HCEC 1CT (cell line): ENCODE results near the gene RASAL2.
"Not testable (repeated sequence)": the region's sequence is repeated elsewhere in the genome, so short reads cannot be mapped to it uniquely, and the experiment has no call there.

Experiments used
- DNase-seq: peaks from one replicate; pipeline ENCODE4 v3.0.0-alpha.2; 2017

The RASAL2 gene

GRCh38 chr1:178241837-178242236 is 147.9 kb downstream of the RASAL2 start:
- DNase-seq = peak; percentile 36

- no peak for DNase-seq
Observed at GRCh38 chr1:178243119-178243518, 149.2 kb downstream of the RASAL2 start.

DNA sequence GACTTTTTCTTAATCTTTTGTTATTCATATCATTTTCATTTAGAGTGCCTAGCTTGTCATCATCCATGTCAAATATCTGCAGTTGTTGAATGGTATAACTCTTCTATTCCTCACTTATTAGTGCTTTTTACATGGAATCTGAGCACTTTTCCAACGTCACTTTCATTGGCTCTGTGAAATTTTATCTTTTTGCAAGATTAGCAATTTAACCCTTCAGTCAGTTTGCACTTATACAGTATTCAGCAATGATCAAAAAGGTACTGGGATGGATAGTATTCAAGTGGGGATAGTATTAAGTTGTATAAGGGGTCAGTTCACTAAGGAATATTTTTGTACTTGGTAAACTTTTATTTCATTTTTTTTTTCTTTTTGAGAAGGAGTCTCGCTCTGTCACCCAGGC is 150.0 kb downstream of the RASAL2 start:
- no peak for DNase-seq

- not testable (repeated sequence) for DNase-seq
Observed at GRCh38 chr1:178248284-178248683, 154.4 kb downstream of the RASAL2 start.

- DNase-seq = not testable (repeated sequence)
Observed at GRCh38 chr1:178253581-178253980, 159.7 kb downstream of the RASAL2 start.

DNA sequence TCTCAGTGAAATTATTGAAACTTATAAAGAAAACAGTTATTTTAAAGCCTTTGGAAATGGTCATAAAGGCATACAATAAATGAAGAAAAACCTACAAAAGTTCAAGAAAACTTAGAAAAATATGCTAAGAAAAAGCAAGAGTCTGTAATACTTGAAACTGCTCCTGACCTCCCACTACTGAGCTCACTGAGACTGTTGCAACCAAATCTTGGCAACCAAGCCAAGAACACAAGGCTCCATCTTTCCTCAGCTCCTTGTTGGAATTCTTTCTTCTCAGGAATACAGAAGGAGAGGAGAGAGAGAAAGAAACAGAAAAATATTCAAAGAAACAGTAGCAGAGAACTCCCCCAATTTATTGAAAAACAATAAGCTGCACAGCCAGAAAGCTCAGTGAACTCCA is 160.5 kb downstream of the RASAL2 start:
- DNase-seq = no peak

- DNase-seq = no peak
Observed at GRCh38 chr1:178258536-178258935, 164.6 kb downstream of the RASAL2 start.

DNA sequence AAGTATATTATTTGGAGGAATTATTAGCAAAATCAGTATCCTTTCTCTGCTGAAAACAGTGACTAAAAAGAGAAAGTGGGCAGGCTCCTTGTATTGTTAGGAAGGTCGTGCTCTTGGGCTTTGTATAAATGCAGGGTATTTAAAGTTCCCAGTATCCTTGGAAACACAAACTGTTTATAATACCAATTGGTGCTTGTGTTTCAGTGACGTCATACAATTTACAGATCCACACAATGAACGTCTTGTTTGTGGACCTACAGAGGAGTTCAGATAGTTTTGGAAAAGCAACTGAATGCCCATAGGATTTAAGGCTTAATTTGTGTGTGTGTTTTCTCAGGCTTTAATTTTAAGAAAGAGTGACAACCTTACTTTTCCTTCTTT is 168.2 kb downstream of the RASAL2 start:
- DNase-seq = peak; percentile 81

DNA sequence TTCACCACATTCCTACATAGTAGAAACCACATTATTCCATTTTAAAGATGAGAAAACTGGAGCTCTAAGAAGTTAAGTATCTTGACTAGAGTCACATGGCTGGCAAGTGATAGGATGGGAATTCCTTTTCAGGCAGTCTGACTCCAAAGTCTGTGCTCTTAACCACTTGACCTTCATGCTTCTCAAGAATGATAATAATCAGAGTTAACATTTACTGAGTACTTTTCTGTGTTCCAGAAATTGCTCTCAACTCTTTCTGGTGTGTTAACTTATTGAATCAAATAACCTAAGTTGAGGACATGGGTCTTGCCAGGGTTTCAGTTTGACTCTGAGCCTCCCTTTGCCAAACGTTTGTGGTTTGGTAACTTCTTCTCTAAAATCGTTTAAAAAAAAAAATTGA is 169.4 kb downstream of the RASAL2 start:
- DNase-seq = peak; percentile 20

GRCh38 chr1:178266113-178266512 is 172.2 kb downstream of the RASAL2 start:
- no peak for DNase-seq

GRCh38 chr1:178266619-178267066 is 172.7 kb downstream of the RASAL2 start:
- DNase-seq = no peak

DNA sequence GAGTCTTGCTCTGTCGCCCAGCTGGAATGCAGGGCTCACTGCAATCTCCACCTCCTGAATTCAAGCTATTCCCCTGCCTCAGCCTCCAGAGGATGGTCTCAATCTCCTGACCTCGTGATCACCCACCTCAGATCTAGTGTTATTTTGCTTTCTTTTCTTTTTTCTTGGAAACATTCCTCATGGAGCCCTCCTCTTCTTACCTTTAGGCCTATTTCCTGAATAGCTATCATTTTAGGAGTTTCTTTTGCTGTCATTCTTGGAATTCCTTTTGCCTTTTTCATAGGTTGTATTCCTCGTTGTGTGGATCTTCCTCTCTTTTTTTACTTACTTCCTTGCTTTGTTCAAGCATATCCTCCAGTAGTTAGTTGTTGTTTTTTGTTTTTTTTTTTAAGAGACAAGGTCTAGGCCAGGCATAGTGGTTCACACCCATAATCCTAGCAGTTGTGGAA is 173.8 kb downstream of the RASAL2 start:
- DNase-seq = peak; percentile 65

DNA sequence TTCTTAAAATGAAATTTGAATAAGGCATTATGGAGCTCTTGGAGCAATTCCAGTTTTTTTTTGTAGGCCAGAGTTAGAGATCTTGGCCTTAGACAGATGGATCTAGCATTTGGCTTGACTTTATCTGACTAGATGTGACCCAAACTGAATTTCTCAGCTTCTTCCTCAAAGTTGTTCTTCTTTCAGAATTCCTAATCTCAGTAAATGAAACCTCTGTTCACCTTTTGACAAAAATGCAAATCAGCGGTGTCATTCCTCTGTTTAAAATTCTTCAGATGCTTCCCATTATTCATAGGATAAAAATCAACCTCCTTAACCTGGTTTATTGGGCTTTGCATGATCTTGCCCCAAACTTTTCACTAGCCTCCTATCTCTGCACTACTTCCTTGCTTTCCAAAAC is 177.6 kb downstream of the RASAL2 start:
- DNase-seq = no peak

GRCh38 chr1:178273707-178274410 is 180.0 kb downstream of the RASAL2 start:
- no peak for DNase-seq

DNA sequence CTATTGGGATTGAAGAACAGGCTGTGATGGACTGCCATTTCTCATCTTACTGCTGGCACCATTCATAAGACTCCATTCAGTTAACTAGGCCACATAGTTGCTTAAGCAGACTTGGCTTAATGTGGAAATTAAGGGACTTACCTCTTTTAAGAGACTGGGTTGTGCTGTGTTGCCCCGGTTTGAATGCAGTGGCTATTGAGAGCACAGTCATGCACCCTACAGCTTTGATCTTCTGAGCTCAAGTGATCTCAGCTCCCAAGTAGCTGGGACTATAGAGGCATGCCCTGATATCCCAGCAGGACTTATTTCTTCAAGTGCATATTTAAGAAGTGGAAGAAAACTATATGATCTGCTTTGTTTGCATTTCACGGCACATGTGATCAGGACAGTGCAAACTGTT is 181.1 kb downstream of the RASAL2 start:
- no peak for DNase-seq

DNA sequence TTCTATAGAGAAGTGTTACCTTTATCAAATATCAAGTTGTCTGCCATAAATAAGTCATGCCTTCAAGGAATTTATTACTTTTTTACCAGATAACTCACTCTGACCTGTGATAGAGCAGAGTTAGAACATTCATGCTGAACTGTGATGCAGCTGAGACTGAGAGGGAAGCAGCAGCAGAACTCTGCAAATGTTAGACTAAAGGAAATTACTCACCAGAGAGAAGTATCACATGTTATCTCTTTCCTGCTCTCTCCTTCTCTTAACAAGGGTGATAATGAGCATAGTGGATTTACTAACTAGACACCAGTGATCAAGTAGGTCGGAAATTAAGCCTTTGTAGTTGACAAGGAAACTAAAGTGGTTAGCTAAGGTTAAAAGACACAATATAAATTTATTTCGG is 181.6 kb downstream of the RASAL2 start:
- peak; percentile 55 for DNase-seq

- no peak for DNase-seq
Observed at GRCh38 chr1:178277793-178278530, 184.1 kb downstream of the RASAL2 start.

GRCh38 chr1:178278916-178279686 is 185.2 kb downstream of the RASAL2 start:
- DNase-seq = no peak

GRCh38 chr1:178282949-178283367 is 189.1 kb downstream of the RASAL2 start:
- DNase-seq = peak; percentile 78

DNA sequence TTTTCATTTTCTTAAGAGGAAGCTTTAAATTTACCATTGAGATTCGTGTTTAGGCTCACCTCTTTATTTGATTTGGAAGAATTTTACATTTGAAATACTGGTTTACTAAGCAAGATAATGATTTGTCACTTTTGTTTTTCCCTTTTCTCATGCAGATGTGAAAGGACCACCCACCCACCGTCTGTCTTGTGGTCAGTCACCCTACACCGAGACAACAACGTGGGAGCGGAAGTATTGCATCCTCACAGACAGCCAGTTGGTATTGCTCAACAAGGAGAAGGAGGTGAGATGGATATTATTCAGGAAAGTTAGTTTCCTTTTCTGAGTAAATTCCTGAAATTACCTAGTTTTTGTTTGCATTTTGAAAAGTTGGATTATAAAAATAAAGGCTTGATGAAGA is 189.5 kb downstream of the RASAL2 start:
- DNase-seq = no peak

DNA sequence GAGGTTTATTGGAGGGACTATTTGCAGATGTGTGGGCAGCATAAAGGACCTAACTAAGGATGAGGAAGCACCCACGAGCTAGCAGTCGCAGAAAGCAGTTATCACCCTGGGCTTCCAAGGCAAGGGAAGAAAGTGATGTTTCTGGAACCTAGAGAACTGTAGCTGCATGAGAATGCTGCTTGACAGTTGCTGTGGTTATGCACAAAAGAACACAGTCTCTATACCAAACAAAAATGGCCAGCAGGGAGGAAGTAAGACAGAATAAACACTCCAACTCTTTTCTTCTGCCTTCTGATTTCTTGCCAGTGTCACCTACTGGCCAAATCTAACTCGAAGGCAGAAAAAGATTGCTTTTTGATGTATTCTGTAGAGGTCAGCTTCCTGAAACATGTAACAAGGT is 190.2 kb downstream of the RASAL2 start:
- no peak for DNase-seq

GRCh38 chr1:178291166-178291565 is 197.3 kb downstream of the RASAL2 start:
- no peak for DNase-seq

DNA sequence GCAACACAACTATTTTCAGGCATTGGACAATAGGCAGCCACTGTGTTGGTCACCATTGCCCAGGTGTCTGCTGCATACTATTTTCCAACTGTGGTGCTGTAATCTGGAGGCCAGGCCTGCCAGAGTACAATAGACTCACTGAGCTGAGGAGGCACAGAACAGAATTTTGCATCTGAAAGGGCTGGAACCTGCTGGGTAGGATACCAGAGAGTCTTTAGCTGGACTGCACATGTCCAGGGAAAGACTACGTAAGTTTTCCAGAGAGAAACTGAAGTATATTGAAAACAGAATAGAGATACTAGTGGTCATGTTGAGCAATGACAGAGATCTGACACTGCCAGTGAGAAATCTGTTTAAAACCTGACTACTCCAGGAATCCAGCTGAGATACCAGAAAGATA is 200.8 kb downstream of the RASAL2 start:
- DNase-seq = no peak

DNA sequence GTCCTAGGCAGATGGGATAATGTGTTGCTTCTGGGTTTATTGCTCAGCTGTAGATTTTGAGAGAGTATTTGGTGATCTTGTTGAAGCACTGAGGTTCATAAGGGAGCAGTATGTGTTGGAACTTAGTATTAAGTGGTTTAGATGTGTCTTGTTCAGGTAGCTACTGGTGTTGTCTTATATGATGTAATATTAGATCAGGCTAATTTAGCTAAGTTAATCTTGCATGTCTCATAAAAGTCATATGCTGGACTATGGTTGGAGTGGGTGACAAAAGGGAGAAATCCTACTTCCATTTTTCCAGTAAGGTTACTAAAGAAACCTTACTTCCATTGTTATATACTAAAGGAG is 206.4 kb downstream of the RASAL2 start:
- DNase-seq = no peak
